H1 (cell line): ENCODE data around the gene MYO16. TPM values are rescaled to one million over a fixed set of nuclear protein-coding genes. Genes with fewer than 3 reads are reported as not detected.

Source experiments
- CTCF ChIA-PET: fragments of 300-600 bp; sonication (Branson Sonifier 250); formaldehyde crosslinking; loops from one replicate; lab custom pipeline; 2021; ENCODE audit not compliant: partially characterized antibody; lab: Charles Lee
- POLR2A ChIA-PET: fragments of 300-600 bp; sonication (Branson Sonifier 250); formaldehyde crosslinking; loops from one replicate; lab custom pipeline; 2021; ENCODE audit warnings: inconsistent platforms; ENCODE audit not compliant: partially characterized antibody; lab: Charles Lee
- DNase-seq, 2 experiments: peaks; one replicate each; pipeline versions ENCODE4 v3.0.0 to v3.0.0-alpha.2; 2010 to 2022; ENCODE audit warnings: low spot score in 2 of 2, low read depth in 1 of 2, mixed read lengths in 1 of 2
- FAIRE-seq: peaks from 2 replicates; lab custom pipeline; 2011; peaks lifted over from hg19 to GRCh38; lab: Jason Lieb, UNC
- H2AFZ ChIP-seq: 2 replicates; pipeline ENCODE4 v1.8.1; 2012; ENCODE audit warnings: low read length, inconsistent platforms
- H2AK5ac ChIP-seq: 2 replicates; pipeline ENCODE4 v1.6.1; 2013; ENCODE audit warnings: low read depth, low read length
- H2BK120ac ChIP-seq: replicated peaks from 2 replicates; pipeline ENCODE3; 2013; ENCODE audit warnings: low read depth, low read length, inconsistent platforms
- H2BK12ac ChIP-seq: 2 replicates; pipeline ENCODE4 v1.6.1; 2013; ENCODE audit warnings: low read depth, low read length
- H2BK15ac ChIP-seq: 2 replicates; pipeline ENCODE4 v1.6.1; 2013; ENCODE audit warnings: low read length
- H2BK20ac ChIP-seq: 2 replicates; pipeline ENCODE4 v1.6.1; 2013; ENCODE audit warnings: low read length
- H2BK5ac ChIP-seq: 2 replicates; pipeline ENCODE4 v1.6.1; 2013; ENCODE audit warnings: low read depth, low read length
- H3K14ac ChIP-seq: 2 replicates; pipeline ENCODE4 v1.6.1; 2013; ENCODE audit warnings: inconsistent platforms; ENCODE audit not compliant: insufficient read length
- H3K18ac ChIP-seq: 2 replicates; pipeline ENCODE4 v1.6.1; 2013; ENCODE audit warnings: low read length; ENCODE audit errors: extremely low read depth
- H3K23ac ChIP-seq: 2 replicates; pipeline ENCODE4 v1.6.1; 2013; ENCODE audit warnings: inconsistent platforms; ENCODE audit not compliant: insufficient read length
- H3K23me2 ChIP-seq: 2 replicates; pipeline ENCODE4 v1.6.1; 2013; ENCODE audit warnings: low read depth, low read length
- H3K27ac ChIP-seq: 2 replicates; pipeline ENCODE4 v1.6.1; 2011; ENCODE audit warnings: low read depth, low read length, inconsistent platforms
- H3K27me3 ChIP-seq, 4 experiments: replicated peaks in 1 of 4; 1 replicate in 1 of 4; 2 replicates in 3 of 4; pipeline versions ENCODE4 v1.6.1 to v1.8.1; 2011 to 2013; ENCODE audit warnings: low read length in 3 of 4, mild to moderate bottlenecking in 3 of 4, inconsistent platforms in 2 of 4, mixed read lengths in 2 of 4, moderate library complexity in 1 of 4; ENCODE audit not compliant: control insufficient read depth in 3 of 4, insufficient read depth in 3 of 4; ENCODE audit errors: extremely low read depth in 1 of 4
- H3K36me3 ChIP-seq, 4 experiments: 2 replicates each; pipeline versions ENCODE4 v1.6.1 to v1.8.1; 2011 to 2013; ENCODE audit warnings: mild to moderate bottlenecking in 4 of 4, low read length in 3 of 4, moderate library complexity in 2 of 4, control low read depth in 1 of 4, inconsistent platforms in 1 of 4; ENCODE audit not compliant: insufficient read depth in 4 of 4, control insufficient read depth in 2 of 4
- H3K4ac ChIP-seq: replicated peaks from 2 replicates; pipeline ENCODE3; 2013; ENCODE audit warnings: low read length, low read depth, mixed read lengths, inconsistent platforms; ENCODE audit not compliant: insufficient read length
- H3K4me1 ChIP-seq, 4 experiments: replicated peaks in 1 of 4; 1 replicate in 1 of 4; 2 replicates in 3 of 4; pipeline versions ENCODE4 v1.6.1 to v1.8.1; 2011 to 2013; ENCODE audit warnings: low read length in 3 of 4, inconsistent platforms in 2 of 4, mixed read lengths in 1 of 4; ENCODE audit not compliant: insufficient read depth in 4 of 4, control insufficient read depth in 3 of 4
- H3K4me2 ChIP-seq, 2 experiments: 2 replicates each; pipeline versions ENCODE4 v1.6.1 to v1.8.1; 2011 to 2013; ENCODE audit warnings: low read depth in 2 of 2, low read length in 2 of 2, control low read depth in 1 of 2, inconsistent platforms in 1 of 2, mild to moderate bottlenecking in 1 of 2; ENCODE audit not compliant: insufficient read depth in 1 of 2
- H3K4me3 ChIP-seq, 4 experiments: fragments of 200-600, 300-600 bp in 1 of 4; sonication (generic), shearing (Covaris generic), sonication (Bioruptor Twin) in 1 of 4; 2 replicates each; pipeline versions ENCODE4 v1.5.1 to v1.8.1; 2011 to 2016; ENCODE audit warnings: low read length in 4 of 4, low read depth in 3 of 4, control low read depth in 2 of 4, inconsistent platforms in 2 of 4, mild to moderate bottlenecking in 2 of 4, mixed read lengths in 1 of 4, moderate library complexity in 1 of 4; ENCODE audit not compliant: insufficient read depth in 2 of 4; ENCODE audit errors: extremely low read depth in 1 of 4
- H3K56ac ChIP-seq: replicated peaks from 2 replicates; pipeline ENCODE3; 2013; ENCODE audit warnings: low read depth, mild to moderate bottlenecking, mixed read lengths, low read length, inconsistent platforms; ENCODE audit not compliant: insufficient read length
- H3K79me1 ChIP-seq: 2 replicates; pipeline ENCODE4 v1.6.1; 2013; ENCODE audit warnings: low read depth, low read length, control low read depth
- H3K79me2 ChIP-seq, 2 experiments: 2 replicates each; pipeline versions ENCODE4 v1.6.1 to v1.8.1; 2012 to 2013; ENCODE audit warnings: low read length in 2 of 2, mild to moderate bottlenecking in 2 of 2, inconsistent platforms in 1 of 2; ENCODE audit not compliant: insufficient read depth in 2 of 2, control insufficient read depth in 1 of 2
- H3K9ac ChIP-seq, 4 experiments: replicated peaks in 1 of 4; 1 replicate in 1 of 4; 2 replicates in 3 of 4; pipeline versions ENCODE4 v1.6.1 to v1.8.1; 2011 to 2013; ENCODE audit warnings: low read depth in 3 of 4, low read length in 3 of 4, control low read depth in 2 of 4, mild to moderate bottlenecking in 2 of 4, moderate library complexity in 2 of 4, inconsistent platforms in 1 of 4; ENCODE audit errors: extremely low read depth in 1 of 4
- H3K9me3 ChIP-seq, 2 experiments: 2 replicates each; pipeline versions ENCODE4 v1.6.1 to v1.8.1; 2012 to 2013; ENCODE audit warnings: mild to moderate bottlenecking in 2 of 2, moderate library complexity in 2 of 2, control low read depth in 1 of 2, inconsistent platforms in 1 of 2, low read depth in 1 of 2, low read length in 1 of 2, mixed read lengths in 1 of 2; ENCODE audit not compliant: insufficient read depth in 2 of 2
- H4K20me1 ChIP-seq, 2 experiments: replicated peaks in 1 of 2; 2 replicates each; pipeline versions ENCODE3 to v1.8.1; 2011 to 2013; ENCODE audit warnings: inconsistent platforms in 2 of 2, low read length in 2 of 2, mild to moderate bottlenecking in 1 of 2; ENCODE audit not compliant: insufficient read depth in 2 of 2, control insufficient read depth in 1 of 2
- H4K5ac ChIP-seq: 2 replicates; pipeline ENCODE4 v1.6.1; 2013; ENCODE audit warnings: low read length, low read depth, mixed read lengths, inconsistent platforms; ENCODE audit not compliant: insufficient read length
- H4K8ac ChIP-seq: 2 replicates; pipeline ENCODE4 v1.8.0; 2013; ENCODE audit warnings: mild to moderate bottlenecking, moderate library complexity, low read length, inconsistent platforms; ENCODE audit not compliant: insufficient read depth; ENCODE audit errors: extremely low read depth
- H4K91ac ChIP-seq: replicated peaks from 2 replicates; pipeline ENCODE3; 2013; ENCODE audit warnings: low read length, mixed read lengths, inconsistent platforms; ENCODE audit not compliant: insufficient read length
- CTBP2 ChIP-seq: IDR thresholded peaks from 2 replicates; pipeline ENCODE4 v1.7.0; 2011; ENCODE audit warnings: borderline replicate concordance, mild to moderate bottlenecking, moderate library complexity, mixed read lengths, low read length; ENCODE audit not compliant: insufficient read depth, insufficient read length
- KDM1A ChIP-seq: fragments of 200-600, 300-600 bp; sonication (generic); IDR thresholded peaks from 2 replicates; pipeline ENCODE4 v1.7.1; 2016; ENCODE audit warnings: mild to moderate bottlenecking, low read length, borderline replicate concordance
- WGBS, 2 experiments: shearing (Covaris generic) in 1 of 2; methylation state at CpG; one replicate each; pipeline versions ENCODE4 v1.1.6 to v1.1.7; 2013 to 2015; ENCODE audit warnings: low lambda C conversion rate in 2 of 2, mixed read lengths in 2 of 2, inconsistent platforms in 1 of 2, low coverage in 1 of 2, missing lambda C conversion rate in 1 of 2; ENCODE audit not compliant: insufficient replicate concordance in 2 of 2, insufficient coverage in 1 of 2, insufficient read length in 1 of 2; ENCODE audit errors: extremely low coverage in 1 of 2, missing lambda C conversion rate in 1 of 2; 5-methylcytosine and 5-hydroxymethylcytosine counted together
- polyA plus RNA-seq, 7 experiments: library from polyadenylated mRNA; depleted of rRNA in 3 of 7; stranded (reverse) in 5 of 7; unstranded in 2 of 7; fragments of >200 nt in 5 of 7; fragments of 200-250 nt in 2 of 7; gene quantifications; 1 replicate in 5 of 7; 2 replicates in 1 of 7; 4 replicates in 1 of 7; pipeline versions ENCODE4 v1.2.1 to v1.2.3, GENCODE V29; 2011 to 2013; ENCODE audit warnings: missing spikeins in 2 of 7, mixed read lengths in 2 of 7
- total RNA-seq: library from RNA; stranded (reverse); fragmentation: NEBNext Ultra II Directional; extraction: Animal tissue kit (Norgen Biotek cat#: 25700); gene quantifications from 2 replicates; pipeline ENCODE4 v1.2.1, GENCODE V29; 2021
- TF ChIP-seq, protein P1 (sequence below): IDR thresholded peaks from 2 replicates; pipeline ENCODE4 v1.6.1; 2011; ENCODE audit warnings: low read length, improper control_type of control experiment

The MYO16 gene
- total and polyA plus RNA-seq, 2 of the 8 experiments (the other 6 are each of a cell fraction or from before 2014, with no cell fraction given), result 0.02 to 0.22 TPM

DNA sequence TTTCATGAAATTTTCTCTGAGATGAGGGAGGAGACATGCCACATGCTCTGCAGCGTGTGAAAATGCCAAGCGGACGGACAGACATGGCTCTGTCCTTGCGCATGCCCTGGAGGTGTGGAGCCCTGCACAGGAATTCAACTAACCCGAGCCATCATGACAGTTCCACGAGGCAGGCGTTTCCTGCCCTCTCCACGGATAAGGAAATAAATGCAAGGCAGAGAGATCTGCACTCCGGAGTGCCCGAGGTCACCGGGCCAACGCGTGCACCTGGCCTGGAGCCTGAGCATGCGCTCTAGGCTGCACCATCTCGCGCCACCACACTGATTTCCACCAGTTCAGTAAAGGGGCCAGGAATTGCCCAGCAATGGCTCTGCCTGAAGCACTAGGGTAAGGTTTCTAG, 298.2 kb downstream of the MYO16 start:
- Histone ChIP-seq H3K56ac (no peak overlapping the region), H4K5ac (no peak overlapping the region)
- no peak for FAIRE-seq

More for the DNA sequence above, 298.2 kb downstream of the MYO16 start:
- Histone ChIP-seq H3K79me1 (no peaks in the 10 kb centered on the region), H3K4ac (no peak overlapping the region), H3K4me3 (no peak overlapping the region), H3K36me3 (no peaks in the 10 kb centered on the region), H4K8ac (no peak overlapping the region), H3K79me2 (no peaks in the 10 kb centered on the region), H2BK20ac (no peak overlapping the region), H3K9ac (no peak overlapping the region), H3K23ac (no peak overlapping the region), H2BK15ac (no peak overlapping the region), H3K27ac (no peak overlapping the region), H2BK120ac (no peak overlapping the region), H3K4me2 (no peak overlapping the region), H3K27me3 (no peaks in the 10 kb centered on the region), H2AFZ (no peak overlapping the region), H3K14ac (no peak overlapping the region), H3K18ac (no peak overlapping the region), H3K4me1 (peaks cover 0 to 4% (median 0%) of the 10 kb centered on the region in 4 experiments; a peak in 1 of 7 replicates), H2BK12ac (no peak overlapping the region), H4K91ac (no peak overlapping the region), H3K9me3 (no peaks in the 10 kb centered on the region), H2AK5ac (no peak overlapping the region), H4K20me1 (no peaks in the 10 kb centered on the region), H3K23me2 (no peaks in the 10 kb centered on the region), H2BK5ac (no peak overlapping the region)
- ChIA-PET CTCF (interaction anchor here (1.5 kb wide), 1 partner anchor 11 kb away, joined by 4 read pairs; no protein-coding TSS in a partner anchor), POLR2A (no interaction called here)
- WGBS, 2 experiments, result 87% methylated on average over 15 of the region's 16 CpGs; no CpG with 5 or more reads in 1 of the 2 experiments
- DNase-seq, result no peak
- TF ChIP-seq, protein P1, sequence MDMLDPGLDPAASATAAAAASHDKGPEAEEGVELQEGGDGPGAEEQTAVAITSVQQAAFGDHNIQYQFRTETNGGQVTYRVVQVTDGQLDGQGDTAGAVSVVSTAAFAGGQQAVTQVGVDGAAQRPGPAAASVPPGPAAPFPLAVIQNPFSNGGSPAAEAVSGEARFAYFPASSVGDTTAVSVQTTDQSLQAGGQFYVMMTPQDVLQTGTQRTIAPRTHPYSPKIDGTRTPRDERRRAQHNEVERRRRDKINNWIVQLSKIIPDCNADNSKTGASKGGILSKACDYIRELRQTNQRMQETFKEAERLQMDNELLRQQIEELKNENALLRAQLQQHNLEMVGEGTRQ, result no peak
- TF ChIP-seq CTBP2 (no peak), KDM1A (no peak)
- TF ChIP-seq, all 59 proteins: peak for 0
